ENCODE results near the gene EYA3. TPM values are rescaled to one million over a fixed set of nuclear protein-coding genes. Genes with fewer than 3 reads are reported as not detected.

The EYA3 gene
- total and polyA plus RNA-seq, 7 donors = 3.6 to 15.3 (median 13.1) TPM

DNA sequence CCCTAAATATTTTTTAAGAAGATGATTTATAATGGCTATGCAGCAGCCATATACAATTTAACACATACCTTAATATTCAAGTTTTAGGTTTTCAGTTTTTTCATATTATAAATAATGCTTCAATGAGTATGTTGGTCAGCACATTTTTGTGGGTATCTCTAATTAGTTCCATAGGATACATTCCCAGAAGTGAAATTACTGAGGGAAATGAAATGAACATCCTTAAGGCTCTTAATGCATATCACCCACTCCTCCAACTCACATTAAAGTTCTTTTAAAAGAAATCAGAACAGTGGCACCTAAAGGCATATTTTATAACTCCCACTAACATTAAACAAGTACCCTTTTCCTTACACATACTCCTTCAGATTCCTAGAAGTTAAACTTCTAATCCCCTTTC is 56.1 kb downstream of the EYA3 start:
- H3K4me3 ChIP-seq = no peak overlapping the region
- H3K27ac ChIP-seq = no peak overlapping the region
- DNase-seq = no peak
- no peaks in the 10 kb centered on the region for H3K27me3 ChIP-seq (ENCODE audit: insufficient read depth in 3 of 3, low read length in 2 of 3)
- TF ChIP-seq, protein P1, sequence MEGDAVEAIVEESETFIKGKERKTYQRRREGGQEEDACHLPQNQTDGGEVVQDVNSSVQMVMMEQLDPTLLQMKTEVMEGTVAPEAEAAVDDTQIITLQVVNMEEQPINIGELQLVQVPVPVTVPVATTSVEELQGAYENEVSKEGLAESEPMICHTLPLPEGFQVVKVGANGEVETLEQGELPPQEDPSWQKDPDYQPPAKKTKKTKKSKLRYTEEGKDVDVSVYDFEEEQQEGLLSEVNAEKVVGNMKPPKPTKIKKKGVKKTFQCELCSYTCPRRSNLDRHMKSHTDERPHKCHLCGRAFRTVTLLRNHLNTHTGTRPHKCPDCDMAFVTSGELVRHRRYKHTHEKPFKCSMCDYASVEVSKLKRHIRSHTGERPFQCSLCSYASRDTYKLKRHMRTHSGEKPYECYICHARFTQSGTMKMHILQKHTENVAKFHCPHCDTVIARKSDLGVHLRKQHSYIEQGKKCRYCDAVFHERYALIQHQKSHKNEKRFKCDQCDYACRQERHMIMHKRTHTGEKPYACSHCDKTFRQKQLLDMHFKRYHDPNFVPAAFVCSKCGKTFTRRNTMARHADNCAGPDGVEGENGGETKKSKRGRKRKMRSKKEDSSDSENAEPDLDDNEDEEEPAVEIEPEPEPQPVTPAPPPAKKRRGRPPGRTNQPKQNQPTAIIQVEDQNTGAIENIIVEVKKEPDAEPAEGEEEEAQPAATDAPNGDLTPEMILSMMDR (IDR thresholded peaks at IDR 0.05) = no peak
- H3K36me3 ChIP-seq (ENCODE audit: insufficient read depth in 1 of 2, low read depth in 1 of 2) = peaks cover 0 to 27% of the 10 kb centered on the region in 2 donors
- intact Hi-C loops (cut with DNase I) = no loop called here
- ATAC-seq = no peak
- no peaks in the 10 kb centered on the region for H3K4me1 ChIP-seq
- no peaks in the 10 kb centered on the region for H3K9me3 ChIP-seq

DNA sequence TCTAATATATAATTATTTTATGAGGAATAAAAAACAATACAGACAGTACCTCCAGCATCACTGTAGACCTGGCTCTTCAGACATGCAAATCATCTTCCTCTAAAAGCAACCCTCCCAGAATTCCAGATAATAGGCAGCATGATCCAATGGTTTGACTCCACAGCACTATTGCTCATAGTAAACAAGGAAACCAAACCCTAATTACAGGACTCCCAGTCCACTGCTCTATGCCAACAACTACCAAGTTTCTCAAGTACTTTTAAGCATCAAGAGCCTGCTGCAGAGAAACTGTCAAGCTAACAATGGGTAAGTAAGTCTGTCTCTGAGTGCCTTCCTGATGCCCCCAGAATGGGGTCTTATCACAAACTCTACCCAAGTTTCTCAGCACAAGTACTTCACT is 57.2 kb downstream of the EYA3 start:
- H3K4me1 ChIP-seq = no peaks in the 10 kb centered on the region
- H3K4me3 ChIP-seq = no peak overlapping the region
- DNase-seq (no peak), ATAC-seq (no peak)
- no peaks in the 10 kb centered on the region for H3K9me3 ChIP-seq
- peaks cover 0 to 22% of the 10 kb centered on the region in 2 donors for H3K36me3 ChIP-seq (ENCODE audit: insufficient read depth in 1 of 2, low read depth in 1 of 2)
- no peaks in the 10 kb centered on the region for H3K27me3 ChIP-seq (ENCODE audit: insufficient read depth in 3 of 3, low read length in 2 of 3)
- H3K27ac ChIP-seq = no peak overlapping the region
- TF ChIP-seq, protein P1 (IDR thresholded peaks at IDR 0.05) = no peak
- intact Hi-C loops (cut with DNase I) = no loop called here

DNA sequence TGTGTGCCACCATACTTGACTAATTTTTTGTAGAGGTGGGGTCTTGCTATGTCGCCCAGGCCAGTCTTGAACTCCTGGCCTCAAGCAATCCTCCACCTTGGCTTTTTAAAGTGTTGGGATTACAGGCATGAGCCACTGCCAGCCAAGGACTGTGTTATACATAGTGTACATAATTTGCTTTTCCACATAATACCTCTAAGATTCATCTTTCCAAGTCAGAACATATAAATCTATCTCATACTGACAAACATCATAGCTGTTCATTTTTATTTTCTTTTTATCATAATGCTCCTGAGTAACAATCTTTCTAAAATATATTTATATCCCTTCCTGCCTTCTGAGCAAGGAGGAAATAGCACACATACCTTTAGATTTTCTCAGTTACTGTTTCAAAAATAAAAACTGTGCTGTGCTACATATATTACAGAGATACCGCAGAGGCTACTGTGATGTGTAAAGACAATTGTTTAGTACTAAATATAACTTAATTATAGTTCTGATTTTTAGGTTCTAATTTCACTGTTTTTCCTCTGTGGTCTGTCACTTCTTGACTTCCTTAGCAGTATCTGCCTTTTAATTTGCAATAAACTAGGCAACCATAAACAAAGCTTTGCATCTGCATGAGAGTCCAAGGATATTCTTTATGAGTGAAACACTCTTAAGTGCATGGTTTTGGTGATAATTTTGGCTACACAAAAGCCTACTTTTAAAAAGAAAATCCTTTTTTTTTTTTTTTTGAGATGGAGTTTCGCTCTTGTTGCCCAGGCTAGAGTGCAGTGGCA is 59.3 kb downstream of the EYA3 start:
- H3K4me3 ChIP-seq = no peak overlapping the region
- TF ChIP-seq, protein P1 (IDR thresholded peaks at IDR 0.05) = no peak
- no peaks in the 10 kb centered on the region for H3K27me3 ChIP-seq (ENCODE audit: insufficient read depth in 3 of 3, low read length in 2 of 3)
- ATAC-seq (no peak), DNase-seq (no peak)
- H3K36me3 ChIP-seq (ENCODE audit: insufficient read depth in 1 of 2, low read depth in 1 of 2) = peaks cover 0 to 14% of the 10 kb centered on the region in 2 donors
- 84 to 91% (median 88%) methylated on average over 3 of the region's 3 CpGs for WGBS, 3 donors
- no peaks in the 10 kb centered on the region for H3K4me1 ChIP-seq
- no peaks in the 10 kb centered on the region for H3K9me3 ChIP-seq
- no peak overlapping the region for H3K27ac ChIP-seq
- intact Hi-C loops (cut with DNase I) = no loop called here

DNA sequence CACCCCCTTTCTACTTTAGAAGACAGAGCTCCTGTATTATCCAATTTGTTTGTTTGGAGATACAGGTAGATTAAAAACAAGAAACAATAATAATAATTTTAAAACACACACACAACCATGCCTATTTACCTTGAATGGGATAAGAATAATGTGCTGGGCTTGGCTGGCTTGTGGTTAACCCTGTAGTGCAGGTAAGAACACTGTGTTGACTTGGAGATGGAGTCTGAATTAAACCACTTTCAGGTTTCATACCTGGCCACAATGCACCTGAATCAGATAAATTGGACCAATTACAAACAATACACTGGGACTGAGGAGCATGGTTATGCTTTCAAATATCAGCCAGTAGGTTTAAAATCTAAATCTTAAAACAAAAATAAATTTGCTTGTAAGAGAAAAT is 60.8 kb downstream of the EYA3 start:
- Histone ChIP-seq H3K27ac (no peak overlapping the region), H3K36me3 (ENCODE audit: insufficient read depth in 1 of 2, low read depth in 1 of 2) (peaks cover 0 to 14% of the 10 kb centered on the region in 2 donors), H3K27me3 (ENCODE audit: insufficient read depth in 3 of 3, low read length in 2 of 3) (no peaks in the 10 kb centered on the region), H3K4me3 (no peak overlapping the region), H3K9me3 (no peaks in the 10 kb centered on the region), H3K4me1 (no peaks in the 10 kb centered on the region)
- DNase-seq (no peak), ATAC-seq (no peak)
- TF ChIP-seq, protein P1 (IDR thresholded peaks at IDR 0.05) = no peak
- intact Hi-C loops (cut with DNase I) = no loop called here

DNA sequence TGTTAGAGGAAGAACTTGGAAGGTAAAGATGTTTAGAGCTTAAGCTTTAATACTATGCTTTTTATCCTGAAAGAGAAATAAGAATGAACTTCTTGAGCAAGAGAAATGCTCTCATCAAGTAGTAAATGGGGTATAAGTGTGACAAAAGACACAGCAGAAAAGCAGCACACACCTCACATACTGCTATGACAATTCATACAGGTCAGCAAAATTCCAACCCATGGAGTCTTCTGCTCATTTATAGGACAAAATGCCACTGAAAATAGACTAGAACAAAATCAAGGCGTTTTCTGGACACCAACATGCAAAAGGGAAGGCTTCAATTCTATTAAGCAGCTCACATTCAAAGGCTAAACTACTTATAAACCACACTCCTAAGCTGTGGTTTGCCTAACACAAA is 61.2 kb downstream of the EYA3 start:
- H3K4me1 ChIP-seq = no peaks in the 10 kb centered on the region
- 76 to 89% (median 85%) methylated on average over 1 of the region's 1 CpG for WGBS, 3 donors
- no peak overlapping the region for H3K4me3 ChIP-seq
- intact Hi-C loops (cut with DNase I) = no loop called here
- DNase-seq (no peak), ATAC-seq (no peak)
- no peaks in the 10 kb centered on the region for H3K9me3 ChIP-seq
- H3K36me3 ChIP-seq (ENCODE audit: insufficient read depth in 1 of 2, low read depth in 1 of 2) = peaks cover 0 to 14% of the 10 kb centered on the region in 2 donors
- H3K27me3 ChIP-seq (ENCODE audit: insufficient read depth in 3 of 3, low read length in 2 of 3) = no peaks in the 10 kb centered on the region
- TF ChIP-seq, protein P1 (IDR thresholded peaks at IDR 0.05) = no peak
- H3K27ac ChIP-seq = no peak overlapping the region

All from psoas muscle (tissue), 8 donors.